Vagina (tissue), 2 donors: ENCODE data around the gene USP25. TPM values are rescaled to one million over a fixed set of nuclear protein-coding genes. Genes with fewer than 3 reads are reported as not detected.

Experiments used
- DNase-seq, 2 donors: peaks; one replicate each; pipeline ENCODE4 v3.0.0-alpha.2; 2017; ENCODE audit errors: extremely low spot score in 2 of 2
- H3K27ac ChIP-seq: fragments of 200-600 bp; sonication (generic); one replicate; pipeline ENCODE4 v1.5.1; 2019
- H3K27me3 ChIP-seq: fragments of 200-600 bp; sonication (generic); one replicate; pipeline ENCODE4 v1.5.1; 2019
- H3K36me3 ChIP-seq, 2 donors: fragments of 200-600 bp; sonication (generic); one replicate each; pipeline ENCODE4 v1.5.1; 2017 to 2019
- H3K4me1 ChIP-seq: fragments of 200-600 bp; sonication (generic); one replicate; pipeline ENCODE4 v1.5.1; 2019
- H3K4me3 ChIP-seq, 2 donors: fragments of 200-600 bp; sonication (generic); 1 replicate in 1 of 2; 2 replicates in 1 of 2; pipeline ENCODE4 v1.5.1; 2016 to 2019
- H3K9me3 ChIP-seq: fragments of 200-600 bp; sonication (generic); one replicate; pipeline ENCODE4 v1.5.1; 2019
- CTCF ChIP-seq, 3 experiments: fragments of 450-650 bp in 2 of 3; fragments of 200-600 bp in 1 of 3; sonication (generic) in 1 of 3; IDR thresholded peaks; one replicate each; pipeline ENCODE4 v1.5.1; 2017 to 2019; ENCODE audit warnings: antibody characterized with exemption in 3 of 3, mild to moderate bottlenecking in 2 of 3, moderate library complexity in 2 of 3
- POLR2A ChIP-seq, 2 donors: fragments of 450-650 bp; IDR thresholded peaks; one replicate each; pipeline ENCODE4 v1.6.1; 2017; ENCODE audit warnings: antibody characterized with exemption in 2 of 2, mild to moderate bottlenecking in 2 of 2, moderate library complexity in 2 of 2
- POLR2AphosphoS5 ChIP-seq, 2 donors: sonication (generic); formaldehyde crosslinking; IDR thresholded peaks; one replicate each; pipeline ENCODE4 v1.9.0; 2017; ENCODE audit warnings: antibody characterized with exemption in 2 of 2, mild to moderate bottlenecking in 2 of 2, low read depth in 1 of 2; ENCODE audit not compliant: insufficient read depth in 1 of 2
- intact Hi-C: fragments of 100-400 bp; cut with DNase I; formaldehyde crosslinking; loops from one replicate; pipeline ENCODE4 v1.15.1; 2023
- total RNA-seq: library from RNA; depleted of rRNA; stranded (reverse); fragments of >200 nt; gene quantifications from one replicate; pipeline ENCODE4 v1.2.3, GENCODE V29; 2016

The USP25 gene
- 39.0 TPM for total RNA-seq

GRCh38 chr21:15729674-15730483, at the start of gene USP25:
TSS of gene USP25 (plus strand) at chr21:15729982. CDS start at chr21:15730394, 412 bp downstream.
- intact Hi-C loops, result no loop called here

GRCh38 chr21:15682186-15682895, 47.4 kb upstream of the USP25 start:
- no peak overlapping the region for H3K27ac ChIP-seq
- H3K4me1 ChIP-seq, result no peaks in the 10 kb centered on the region
- TF ChIP-seq CTCF (IDR thresholded peaks at IDR 0.05) (no peak), POLR2AphosphoS5 (IDR thresholded peaks at IDR 0.05; ENCODE audit: insufficient read depth in 1 of 2, low read depth in 1 of 2) (no peak), POLR2A (IDR thresholded peaks at IDR 0.05) (no peak)
- H3K27me3 ChIP-seq, result no peaks in the 10 kb centered on the region
- no peak for DNase-seq
- no peaks in the 10 kb centered on the region for H3K9me3 ChIP-seq
- intact Hi-C loops, result no loop called here
- H3K36me3 ChIP-seq, result no peaks in the 10 kb centered on the region
- H3K4me3 ChIP-seq, result no peak overlapping the region

More at GRCh38 chr21:15729674-15730483, at the start of gene USP25:
- Histone ChIP-seq H3K27me3 (no peaks in the 10 kb centered on the region), H3K9me3 (no peaks in the 10 kb centered on the region), H3K27ac (peak within 1 kb of the TSS; percentile 88), H3K4me1 (peaks cover 37% of the 10 kb centered on the region), H3K36me3 (no peaks in the 10 kb centered on the region), H3K4me3 (peak within 1 kb of the TSS; percentile 76 to 87)
- TF ChIP-seq POLR2A (IDR thresholded peaks at IDR 0.05) (peak; percentile 32 to 82), CTCF (IDR thresholded peaks at IDR 0.05) (no peak), POLR2AphosphoS5 (IDR thresholded peaks at IDR 0.05; ENCODE audit: insufficient read depth in 1 of 2, low read depth in 1 of 2) (peak in 1 of 2 donors; percentile 38)
- peak in 1 of 2 donors; percentile 92 for DNase-seq

- DNase-seq, result no peak
- no peak for TF ChIP-seq CTCF (IDR thresholded peaks at IDR 0.05)
- peak in 1 of 2 donors; percentile 64 for TF ChIP-seq POLR2AphosphoS5 (IDR thresholded peaks at IDR 0.05; ENCODE audit: insufficient read depth in 1 of 2, low read depth in 1 of 2)
- no peak for TF ChIP-seq POLR2A (IDR thresholded peaks at IDR 0.05)
- intact Hi-C loops, result no loop called here
- Histone ChIP-seq H3K36me3 (no peaks in the 10 kb centered on the region), H3K27me3 (no peaks in the 10 kb centered on the region), H3K27ac (no peak overlapping the region), H3K9me3 (no peaks in the 10 kb centered on the region), H3K4me3 (no peak overlapping the region), H3K4me1 (no peaks in the 10 kb centered on the region)
These were observed 46.8 kb upstream of the USP25 start for GRCh38 chr21:15682977-15683376.

GRCh38 chr21:15686506-15686905, 43.3 kb upstream of the USP25 start:
- H3K4me1 ChIP-seq, result no peaks in the 10 kb centered on the region
- no peak for DNase-seq
- intact Hi-C loops, result no loop called here
- H3K27me3 ChIP-seq, result no peaks in the 10 kb centered on the region
- H3K36me3 ChIP-seq, result no peaks in the 10 kb centered on the region
- H3K9me3 ChIP-seq, result no peaks in the 10 kb centered on the region
- no peak overlapping the region for H3K4me3 ChIP-seq
- H3K27ac ChIP-seq, result no peak overlapping the region
- TF ChIP-seq POLR2A (IDR thresholded peaks at IDR 0.05) (no peak), CTCF (IDR thresholded peaks at IDR 0.05) (no peak), POLR2AphosphoS5 (IDR thresholded peaks at IDR 0.05; ENCODE audit: insufficient read depth in 1 of 2, low read depth in 1 of 2) (no peak)
